GM19463 (cell line): ENCODE measurements around the gene RGCC.

Source experiments
- ATAC-seq: cut with Tn5 transposase; IDR thresholded peaks from one replicate; pipeline ENCODE4 v1.9.1; 2021; ENCODE audit warnings: mild to moderate bottlenecking, moderate library complexity; ENCODE audit not compliant: unreplicated experiment

RGCC gene

DNA sequence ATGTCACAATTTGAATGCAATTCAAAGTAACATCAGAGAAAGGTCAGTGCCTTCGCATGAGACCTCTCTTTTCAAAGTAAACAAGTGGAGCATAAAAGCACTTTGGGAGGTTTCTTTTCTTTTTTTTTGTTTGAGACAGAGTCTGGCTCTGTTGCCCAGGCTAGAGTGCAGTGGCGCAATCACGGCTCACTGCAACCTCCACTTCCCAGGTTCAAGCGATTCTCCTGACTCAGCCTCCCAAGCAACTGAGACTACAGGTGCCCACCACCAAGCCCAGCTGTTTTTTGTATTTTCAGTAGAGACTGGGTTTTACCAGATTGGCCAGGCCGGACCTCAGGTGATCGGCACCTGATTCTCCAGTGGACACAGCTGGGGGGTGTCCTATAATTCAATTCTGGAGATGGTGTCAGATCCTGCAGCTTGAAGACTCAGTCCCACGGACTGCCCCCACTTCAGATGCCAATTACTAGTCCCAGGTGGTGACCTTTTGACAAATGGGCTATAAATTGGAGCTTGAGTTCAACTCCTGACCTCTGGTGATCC, 57.6 kb downstream of the RGCC start:
- ATAC-seq, result no peak

DNA sequence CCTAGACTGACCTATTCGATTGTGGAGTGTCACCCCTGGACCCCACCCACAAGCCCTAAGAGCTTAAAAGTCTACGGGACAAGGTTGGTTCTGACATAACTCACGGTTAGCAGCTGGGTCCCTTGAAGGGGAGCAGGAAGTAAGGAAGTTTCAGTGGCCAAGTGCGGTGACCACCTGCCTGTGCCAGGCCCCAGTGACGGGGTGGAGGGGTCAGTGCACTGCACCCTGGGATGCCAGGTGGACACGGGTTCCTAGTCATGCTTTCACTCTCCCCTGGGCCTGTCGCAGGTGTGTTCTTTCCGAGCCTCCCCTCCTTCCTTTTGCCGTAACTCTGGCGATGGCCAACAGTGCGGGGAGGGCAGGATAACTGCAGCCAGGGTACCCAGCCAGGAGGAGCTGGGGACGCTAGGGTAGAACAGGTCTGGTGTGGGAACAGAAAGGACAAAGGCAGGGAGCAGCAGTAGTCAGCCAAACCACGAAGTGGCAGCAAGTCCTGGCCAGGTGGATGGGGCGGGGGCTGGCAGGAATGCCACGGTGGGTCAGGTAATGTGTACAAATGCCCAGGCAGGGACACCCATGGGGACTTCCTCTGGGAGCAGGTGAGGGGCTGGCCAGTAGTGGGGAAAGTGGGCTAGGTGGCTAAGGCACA, 58.3 kb downstream of the RGCC start:
- ATAC-seq, result no peak

DNA sequence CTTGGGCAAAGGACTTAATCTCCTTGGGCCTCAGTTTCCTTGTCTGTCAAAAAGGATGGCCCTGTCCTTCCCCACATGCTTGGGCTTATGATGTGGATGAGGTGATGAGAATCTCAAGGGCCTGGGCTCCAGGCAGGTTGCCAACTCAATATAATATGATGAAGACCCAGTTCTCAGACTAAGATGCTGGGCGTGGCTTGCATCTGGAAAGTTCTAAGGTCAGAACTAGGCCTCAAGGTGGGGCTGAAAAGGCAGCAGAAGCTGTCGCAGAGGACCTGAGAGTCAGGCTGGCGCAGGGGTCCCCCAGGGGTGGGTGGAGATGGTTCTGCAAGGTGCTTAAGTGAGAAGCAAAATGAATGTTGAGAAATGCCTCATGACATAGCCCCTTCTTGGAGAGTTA, 58.8 kb downstream of the RGCC start:
- ATAC-seq, result no peak

DNA sequence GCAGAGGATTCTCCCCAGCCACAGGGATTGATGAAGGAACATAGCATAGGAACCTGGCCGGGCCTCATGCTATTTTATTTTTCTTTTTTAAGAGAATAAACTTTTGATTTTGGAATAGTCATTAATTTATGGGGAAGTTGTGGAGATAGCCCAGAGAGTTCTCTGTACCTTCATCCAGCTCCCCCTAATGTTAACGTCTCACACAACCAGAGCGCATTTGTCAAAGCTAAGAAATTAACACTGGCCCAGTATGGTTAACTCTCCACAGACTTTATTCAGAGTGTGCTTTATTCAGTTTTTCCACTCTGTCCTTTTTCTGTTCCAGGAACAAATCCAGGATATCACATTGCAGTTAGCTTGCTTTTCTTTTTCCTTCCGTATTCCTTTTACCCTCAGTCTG, 59.4 kb downstream of the RGCC start:
- ATAC-seq, result no peak

DNA sequence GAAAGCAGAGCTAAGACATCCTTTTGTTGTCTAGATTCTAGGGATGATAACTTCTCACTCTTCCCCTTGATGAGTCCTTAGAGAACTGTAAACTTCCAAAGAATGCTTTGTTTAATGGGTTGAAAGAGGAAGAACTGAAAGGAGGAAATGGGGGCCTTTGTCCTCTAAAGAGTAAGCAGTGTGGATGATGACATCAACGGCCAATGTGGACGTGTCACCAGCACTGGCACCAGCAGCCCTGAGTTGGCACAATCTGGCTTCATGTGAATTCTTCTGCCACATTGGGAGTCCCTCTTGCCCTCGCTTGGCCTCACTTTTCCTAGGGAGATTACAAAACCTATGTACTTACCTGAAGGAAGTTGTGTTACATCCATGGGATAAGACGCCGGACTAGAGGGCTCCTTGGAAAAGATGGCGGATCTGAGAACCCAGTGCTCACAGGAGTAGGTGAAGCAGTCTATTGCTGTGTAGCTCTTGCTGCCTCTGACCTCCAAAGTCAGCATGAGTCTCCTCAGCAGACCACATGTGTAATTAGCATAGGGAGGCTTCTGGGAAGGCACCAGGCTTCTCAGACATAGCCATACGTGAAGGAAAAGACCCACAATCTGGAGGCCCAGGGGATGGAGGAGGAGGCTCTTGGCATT, 62.8 kb downstream of the RGCC start:
- ATAC-seq, result no peak
